Naive thymus-derived CD4-positive, alpha-beta T cell (primary cell): Measurements from ENCODE around the gene ARMC9. TPM values are rescaled to one million over a fixed set of nuclear protein-coding genes. Genes with fewer than 3 reads are reported as not detected.

Experiments
- ATAC-seq: fragments of 150-1000 bp; cut with Tn5 transposase; 2 replicates; pipeline ENCODE4 v1.10.0; 2021; ENCODE audit warnings: mild to moderate bottlenecking, moderate library complexity
- CTCF ChIA-PET: fragments of 350-600 bp; sonication (Branson Sonifier 250); formaldehyde crosslinking; loops from one replicate; lab custom pipeline; 2021; ENCODE audit warnings: antibody characterized with exemption; lab: Charles Lee
- POLR2A ChIA-PET: fragments of 350-600 bp; sonication (Branson Sonifier 250); formaldehyde crosslinking; loops from one replicate; lab custom pipeline; 2021; ENCODE audit warnings: antibody characterized with exemption, inconsistent platforms; lab: Charles Lee
- DNase-seq, 9 donors: peaks; one replicate each; pipeline versions ENCODE4 v3.0.0 to v3.0.0-alpha.2; 2020 to 2022; ENCODE audit warnings: mixed read lengths in 1 of 9
- H3K27ac ChIP-seq: one replicate; pipeline ENCODE4 v1.7.0; 2013; ENCODE audit warnings: mild to moderate bottlenecking, low read depth, low read length, moderate library complexity
- H3K27me3 ChIP-seq, 2 donors: one replicate each; pipeline ENCODE4 v1.7.0; 2013; ENCODE audit warnings: low read length in 2 of 2, mild to moderate bottlenecking in 2 of 2, moderate library complexity in 2 of 2; ENCODE audit not compliant: control insufficient read depth in 2 of 2, insufficient read depth in 2 of 2
- H3K36me3 ChIP-seq, 3 experiments: 1 replicate in 2 of 3; 2 replicates in 1 of 3; pipeline ENCODE4 v1.7.0; 2013; ENCODE audit warnings: low read length in 3 of 3, mild to moderate bottlenecking in 3 of 3, moderate library complexity in 1 of 3; ENCODE audit not compliant: insufficient read depth in 3 of 3, control insufficient read depth in 2 of 3
- H3K4me1 ChIP-seq, 2 donors: one replicate each; pipeline ENCODE4 v1.7.0; 2013; ENCODE audit warnings: low read length in 2 of 2, mild to moderate bottlenecking in 2 of 2, moderate library complexity in 1 of 2; ENCODE audit not compliant: control insufficient read depth in 2 of 2, insufficient read depth in 2 of 2
- H3K4me3 ChIP-seq: 2 replicates; pipeline ENCODE4 v1.7.0; 2013; ENCODE audit warnings: mild to moderate bottlenecking, low read length
- H3K9me3 ChIP-seq, 3 experiments: 1 replicate in 2 of 3; 2 replicates in 1 of 3; pipeline ENCODE4 v1.7.0; 2013; ENCODE audit warnings: low read length in 3 of 3; ENCODE audit not compliant: control insufficient read depth in 2 of 3
- H3K27ac Mint-ChIP-seq, 9 donors: one replicate each; pipeline ENCODE4 v1.8.0; 2020 to 2022; ENCODE audit warnings: mixed read lengths in 9 of 9, mild to moderate bottlenecking in 8 of 9, moderate library complexity in 5 of 9, inconsistent platforms in 2 of 9
- H3K27me3 Mint-ChIP-seq, 5 donors: one replicate each; pipeline ENCODE4 v1.8.0; 2021 to 2022; ENCODE audit warnings: mixed read lengths in 5 of 5, mild to moderate bottlenecking in 1 of 5
- H3K36me3 Mint-ChIP-seq, 5 donors: one replicate each; pipeline ENCODE4 v1.8.0; 2020 to 2022; ENCODE audit warnings: mixed read lengths in 5 of 5, mild to moderate bottlenecking in 3 of 5, inconsistent platforms in 1 of 5
- H3K4me1 Mint-ChIP-seq, 7 donors: one replicate each; pipeline ENCODE4 v1.8.0; 2020 to 2022; ENCODE audit warnings: mixed read lengths in 7 of 7, mild to moderate bottlenecking in 3 of 7, inconsistent platforms in 1 of 7
- H3K4me3 Mint-ChIP-seq, 10 donors: one replicate each; pipeline ENCODE4 v1.8.0; 2020 to 2022; ENCODE audit warnings: mild to moderate bottlenecking in 10 of 10, mixed read lengths in 10 of 10, moderate library complexity in 6 of 10, inconsistent platforms in 2 of 10
- H3K9me3 Mint-ChIP-seq, 11 donors: one replicate each; pipeline ENCODE4 v1.8.0; 2020 to 2022; ENCODE audit warnings: mixed read lengths in 11 of 11, mild to moderate bottlenecking in 4 of 11, inconsistent platforms in 1 of 11, moderate library complexity in 1 of 11
- intact Hi-C, 2 donors: fragments of 100-400 bp; cut with micrococcal nuclease; formaldehyde crosslinking; loops; one replicate each; pipeline ENCODE4 v1.15.1; 2023
- polyA plus RNA-seq, 2 donors: library from polyadenylated mRNA; unstranded; fragments of 300-500 nt; fragmentation: Illumina TruSeq; gene quantifications; one replicate each; pipeline ENCODE4 v1.2.3, GENCODE V29; 2021
- total RNA-seq, 6 experiments: library from RNA in 5 of 6; stranded (reverse) in 5 of 6; gene quantifications; 1 replicate in 5 of 6; 2 replicates in 1 of 6; pipeline ENCODE4 v1.2.3 and lab custom pipeline; 2021 to 2026

Gene ARMC9
- total and polyA plus RNA-seq, 7 experiments from 2014 or later = 0.45 to 2.0 (median 0.85) TPM

DNA sequence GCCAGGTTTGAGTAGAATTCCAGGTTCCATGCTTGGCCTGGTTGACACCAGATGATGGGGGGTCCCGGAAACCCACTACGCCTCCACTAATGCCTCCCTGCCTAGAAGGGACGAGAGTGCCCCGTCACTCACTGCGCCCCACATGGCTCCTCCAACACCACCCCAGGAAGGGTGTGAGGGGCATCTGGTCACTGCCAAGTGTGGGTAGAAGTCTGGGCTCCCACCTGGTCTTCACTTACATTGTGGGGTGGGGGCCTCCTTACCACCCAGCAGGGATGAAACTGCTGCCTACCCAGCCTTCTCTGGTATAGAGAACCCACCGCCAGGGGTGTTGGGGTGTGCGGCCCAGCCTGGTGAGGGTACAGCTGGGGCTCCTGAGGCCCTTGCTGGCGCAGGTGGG lies 131.9 kb downstream of the ARMC9 start:
- Histone ChIP-seq H3K4me1 (no peaks in the 10 kb centered on the region), H3K36me3 (no peaks in the 10 kb centered on the region), H3K27me3 (no peaks in the 10 kb centered on the region), H3K27ac (no peak overlapping the region), H3K9me3 (no peaks in the 10 kb centered on the region), H3K4me3 (no peak overlapping the region)
- ATAC-seq (no peak), DNase-seq (no peak)
- no peaks in the 10 kb centered on the region for H3K4me1 Mint-ChIP-seq
- intact Hi-C loops = no loop called here
- no peaks in the 10 kb centered on the region for H3K36me3 Mint-ChIP-seq
- ChIA-PET POLR2A (no interaction called here), CTCF (no interaction called here)
- H3K27ac Mint-ChIP-seq = no peak overlapping the region
- no peak overlapping the region for H3K4me3 Mint-ChIP-seq
- H3K9me3 Mint-ChIP-seq = no peaks in the 10 kb centered on the region
- no peaks in the 10 kb centered on the region for H3K27me3 Mint-ChIP-seq

DNA sequence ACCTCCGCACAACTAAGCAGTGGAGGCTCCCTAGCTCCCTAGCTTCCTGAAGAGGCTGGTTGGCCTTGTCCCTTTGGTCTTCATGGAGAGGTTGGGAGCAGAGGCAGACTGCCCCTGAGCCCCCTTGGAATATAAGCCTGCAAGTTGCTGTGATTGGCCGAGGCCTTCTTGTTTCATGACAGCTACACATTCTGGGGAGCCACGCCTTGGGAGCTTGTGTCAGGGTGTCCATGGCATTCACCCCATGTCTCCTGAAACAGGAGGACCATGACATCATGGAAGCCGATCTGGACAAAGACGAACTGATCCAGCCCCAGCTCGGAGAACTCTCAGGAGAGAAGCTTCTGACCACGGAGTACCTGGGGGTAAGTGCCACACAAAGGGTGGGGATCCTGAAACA lies 133.1 kb downstream of the ARMC9 start:
- H3K36me3 ChIP-seq = no peaks in the 10 kb centered on the region
- Mint-ChIP-seq H3K9me3 (no peaks in the 10 kb centered on the region), H3K27ac (no peak overlapping the region), H3K4me1 (no peaks in the 10 kb centered on the region), H3K4me3 (no peak overlapping the region), H3K36me3 (no peaks in the 10 kb centered on the region), H3K27me3 (no peaks in the 10 kb centered on the region)
- no peak overlapping the region for H3K4me3 ChIP-seq
- CTCF ChIA-PET = no interaction called here
- intact Hi-C loops = no loop called here
- POLR2A ChIA-PET = no interaction called here
- H3K27ac ChIP-seq = no peak overlapping the region
- H3K4me1 ChIP-seq = no peaks in the 10 kb centered on the region
- ATAC-seq (no peak), DNase-seq (no peak)
- H3K27me3 ChIP-seq = no peaks in the 10 kb centered on the region
- no peaks in the 10 kb centered on the region for H3K9me3 ChIP-seq

DNA sequence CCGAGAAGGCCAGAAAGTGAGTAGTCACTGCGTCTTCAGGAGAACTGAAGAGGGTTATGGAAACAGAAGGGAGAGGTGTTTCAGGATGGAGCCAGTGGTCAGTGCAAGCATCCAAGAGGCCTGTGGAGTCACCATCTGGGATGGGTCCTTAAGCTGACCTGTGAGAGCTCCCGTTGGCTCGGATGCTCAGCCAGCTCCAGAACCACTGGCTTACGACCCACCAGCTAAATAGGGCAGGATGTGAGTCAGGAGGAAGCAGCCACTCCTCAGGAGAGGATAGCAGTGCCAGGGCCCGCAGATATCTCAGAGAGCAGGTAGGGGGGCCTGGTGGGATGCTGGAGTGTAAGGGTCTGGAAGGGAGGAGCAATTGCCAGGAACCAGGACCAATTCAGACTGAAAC lies 134.0 kb downstream of the ARMC9 start:
- H3K36me3 Mint-ChIP-seq = no peaks in the 10 kb centered on the region
- DNase-seq (no peak), ATAC-seq (no peak)
- no peak overlapping the region for H3K4me3 ChIP-seq
- no peaks in the 10 kb centered on the region for H3K27me3 Mint-ChIP-seq
- no peaks in the 10 kb centered on the region for H3K9me3 Mint-ChIP-seq
- no peaks in the 10 kb centered on the region for H3K9me3 ChIP-seq
- no peak overlapping the region for H3K4me3 Mint-ChIP-seq
- intact Hi-C loops = no loop called here
- no peaks in the 10 kb centered on the region for H3K4me1 ChIP-seq
- no peak overlapping the region for H3K27ac ChIP-seq
- H3K36me3 ChIP-seq = no peaks in the 10 kb centered on the region
- H3K27ac Mint-ChIP-seq = no peak overlapping the region
- H3K27me3 ChIP-seq = no peaks in the 10 kb centered on the region
- no peaks in the 10 kb centered on the region for H3K4me1 Mint-ChIP-seq
- CTCF ChIA-PET = no interaction called here
- POLR2A ChIA-PET = no interaction called here

- Mint-ChIP-seq H3K27me3 (no peaks in the 10 kb centered on the region), H3K36me3 (no peaks in the 10 kb centered on the region), H3K4me1 (no peaks in the 10 kb centered on the region), H3K27ac (no peak overlapping the region), H3K9me3 (no peaks in the 10 kb centered on the region), H3K4me3 (no peak overlapping the region)
- H3K4me3 ChIP-seq = no peak overlapping the region
- ChIA-PET POLR2A (no interaction called here), CTCF (no interaction called here)
- no peaks in the 10 kb centered on the region for H3K9me3 ChIP-seq
- DNase-seq = no peak
- no peak overlapping the region for H3K27ac ChIP-seq
- H3K4me1 ChIP-seq = no peaks in the 10 kb centered on the region
- H3K36me3 ChIP-seq = no peaks in the 10 kb centered on the region
- intact Hi-C loops = no loop called here
- ATAC-seq = no peak
- H3K27me3 ChIP-seq = no peaks in the 10 kb centered on the region
These were observed 134.6 kb downstream of the ARMC9 start for GRCh38 chr2:231332872-231333500.

- no peaks in the 10 kb centered on the region for H3K27me3 ChIP-seq
- no peak for ATAC-seq
- no peak overlapping the region for H3K4me3 ChIP-seq
- CTCF ChIA-PET = no interaction called here
- intact Hi-C loops = no loop called here
- Mint-ChIP-seq H3K36me3 (no peaks in the 10 kb centered on the region), H3K4me1 (no peaks in the 10 kb centered on the region), H3K4me3 (no peak overlapping the region), H3K27ac (no peak overlapping the region), H3K9me3 (no peaks in the 10 kb centered on the region), H3K27me3 (no peaks in the 10 kb centered on the region)
- no peaks in the 10 kb centered on the region for H3K4me1 ChIP-seq
- DNase-seq = no peak
- H3K27ac ChIP-seq = no peak overlapping the region
- POLR2A ChIA-PET = no interaction called here
- no peaks in the 10 kb centered on the region for H3K9me3 ChIP-seq
- no peaks in the 10 kb centered on the region for H3K36me3 ChIP-seq
These were observed 135.9 kb downstream of the ARMC9 start for GRCh38 chr2:231334179-231334930.

DNA sequence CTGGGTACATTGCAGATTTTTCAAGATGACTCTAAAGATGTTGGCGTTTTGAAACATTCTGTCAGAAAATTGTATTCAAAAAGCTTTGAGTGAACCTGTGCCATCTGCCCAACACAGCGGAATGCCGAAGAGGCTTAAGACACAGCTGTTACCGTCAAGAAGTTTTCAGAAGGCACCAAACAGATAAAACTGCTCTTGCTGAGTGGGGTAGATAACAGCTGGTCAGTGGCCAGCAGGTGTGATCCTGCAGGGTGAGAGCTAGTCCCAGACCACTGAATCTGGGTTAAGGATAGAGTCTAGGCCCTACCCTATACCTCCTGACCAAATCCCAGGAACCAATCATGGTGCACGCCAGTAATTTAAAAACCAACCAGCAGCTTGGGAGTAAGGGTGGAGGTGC lies 136.6 kb downstream of the ARMC9 start:
- H3K27me3 Mint-ChIP-seq = no peaks in the 10 kb centered on the region
- Histone ChIP-seq H3K4me3 (no peak overlapping the region), H3K36me3 (no peaks in the 10 kb centered on the region), H3K9me3 (no peaks in the 10 kb centered on the region), H3K27ac (no peak overlapping the region), H3K27me3 (no peaks in the 10 kb centered on the region), H3K4me1 (no peaks in the 10 kb centered on the region)
- DNase-seq (no peak), ATAC-seq (no peak)
- CTCF ChIA-PET = no interaction called here
- no peaks in the 10 kb centered on the region for H3K9me3 Mint-ChIP-seq
- intact Hi-C loops = no loop called here
- H3K27ac Mint-ChIP-seq = no peak overlapping the region
- H3K36me3 Mint-ChIP-seq = no peaks in the 10 kb centered on the region
- H3K4me1 Mint-ChIP-seq = no peaks in the 10 kb centered on the region
- POLR2A ChIA-PET = no interaction called here
- H3K4me3 Mint-ChIP-seq = no peak overlapping the region

GRCh38 chr2:231335591-231335990 lies 137.2 kb downstream of the ARMC9 start:
- DNase-seq (no peak), ATAC-seq (no peak)
- Histone ChIP-seq H3K4me3 (no peak overlapping the region), H3K27ac (no peak overlapping the region), H3K9me3 (no peaks in the 10 kb centered on the region), H3K36me3 (no peaks in the 10 kb centered on the region), H3K27me3 (no peaks in the 10 kb centered on the region), H3K4me1 (no peaks in the 10 kb centered on the region)
- Mint-ChIP-seq H3K4me3 (no peak overlapping the region), H3K27ac (no peak overlapping the region), H3K27me3 (no peaks in the 10 kb centered on the region), H3K9me3 (no peaks in the 10 kb centered on the region), H3K4me1 (no peaks in the 10 kb centered on the region), H3K36me3 (no peaks in the 10 kb centered on the region)
- ChIA-PET CTCF (interaction anchor here (0.6 kb wide), 2 partner anchors 71 to 464 kb away, joined by 4 to 5 read pairs; no protein-coding TSS in a partner anchor), POLR2A (no interaction called here)
- intact Hi-C loops = no loop called here
